GM19351 (cell line): ENCODE data around the gene MCTP2.

Experiments used
- ATAC-seq: cut with Tn5 transposase; IDR thresholded peaks from one replicate; pipeline ENCODE4 v1.9.1; 2021; ENCODE audit warnings: mild to moderate bottlenecking, moderate library complexity; ENCODE audit not compliant: unreplicated experiment

The MCTP2 gene, protein sequence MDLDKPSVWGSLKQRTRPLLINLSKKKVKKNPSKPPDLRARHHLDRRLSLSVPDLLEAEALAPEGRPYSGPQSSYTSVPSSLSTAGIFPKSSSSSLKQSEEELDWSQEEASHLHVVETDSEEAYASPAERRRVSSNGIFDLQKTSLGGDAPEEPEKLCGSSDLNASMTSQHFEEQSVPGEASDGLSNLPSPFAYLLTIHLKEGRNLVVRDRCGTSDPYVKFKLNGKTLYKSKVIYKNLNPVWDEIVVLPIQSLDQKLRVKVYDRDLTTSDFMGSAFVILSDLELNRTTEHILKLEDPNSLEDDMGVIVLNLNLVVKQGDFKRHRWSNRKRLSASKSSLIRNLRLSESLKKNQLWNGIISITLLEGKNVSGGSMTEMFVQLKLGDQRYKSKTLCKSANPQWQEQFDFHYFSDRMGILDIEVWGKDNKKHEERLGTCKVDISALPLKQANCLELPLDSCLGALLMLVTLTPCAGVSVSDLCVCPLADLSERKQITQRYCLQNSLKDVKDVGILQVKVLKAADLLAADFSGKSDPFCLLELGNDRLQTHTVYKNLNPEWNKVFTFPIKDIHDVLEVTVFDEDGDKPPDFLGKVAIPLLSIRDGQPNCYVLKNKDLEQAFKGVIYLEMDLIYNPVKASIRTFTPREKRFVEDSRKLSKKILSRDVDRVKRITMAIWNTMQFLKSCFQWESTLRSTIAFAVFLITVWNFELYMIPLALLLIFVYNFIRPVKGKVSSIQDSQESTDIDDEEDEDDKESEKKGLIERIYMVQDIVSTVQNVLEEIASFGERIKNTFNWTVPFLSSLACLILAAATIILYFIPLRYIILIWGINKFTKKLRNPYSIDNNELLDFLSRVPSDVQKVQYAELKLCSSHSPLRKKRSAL

DNA sequence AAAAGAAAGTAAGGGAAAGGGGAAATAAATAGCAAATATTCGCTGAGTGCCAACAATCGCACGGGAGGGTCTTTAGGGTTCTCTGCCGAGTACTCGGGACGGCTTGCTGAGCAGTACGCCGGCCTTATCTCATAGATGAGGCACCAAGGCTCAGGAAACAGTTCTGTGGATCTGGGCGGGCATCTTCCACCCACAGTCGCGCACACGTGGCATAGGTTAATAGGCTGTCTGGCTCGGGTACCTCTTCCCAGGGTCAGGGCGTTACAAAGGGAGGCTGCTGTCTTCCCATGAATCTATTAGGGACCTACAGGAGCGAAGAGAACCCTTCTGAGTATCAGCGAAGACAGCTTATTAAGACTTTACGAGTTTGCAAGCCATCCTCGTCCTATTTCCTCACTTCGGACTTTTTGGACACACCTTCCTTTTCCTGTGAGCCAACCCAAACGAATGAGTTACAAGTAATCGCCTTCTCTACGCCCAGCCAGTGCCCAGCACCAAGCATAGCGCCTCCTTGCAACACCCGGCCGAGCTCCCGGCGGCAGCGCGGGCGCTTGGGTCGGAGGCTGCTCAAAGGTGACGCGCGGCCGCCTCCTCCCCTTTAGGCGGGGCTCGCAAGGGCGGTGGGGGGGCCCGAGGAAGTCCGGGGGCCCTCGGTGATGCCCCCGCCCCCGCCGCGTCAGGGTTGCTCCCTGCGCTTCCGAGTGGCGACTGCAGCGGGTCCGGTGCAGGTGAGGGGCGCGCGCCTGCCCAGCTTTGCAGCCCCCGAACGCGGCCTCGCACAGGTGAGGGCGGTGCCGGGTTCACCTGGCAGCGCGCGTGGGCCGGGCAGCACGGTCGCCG lies at the start of gene MCTP2:
Gene MCTP2, plus strand, starts transcription at position 679 of the 840 bp plus-strand sequence. CDS start 66,705 bp downstream, outside the sequence.
- ATAC-seq: peak; percentile 52

DNA sequence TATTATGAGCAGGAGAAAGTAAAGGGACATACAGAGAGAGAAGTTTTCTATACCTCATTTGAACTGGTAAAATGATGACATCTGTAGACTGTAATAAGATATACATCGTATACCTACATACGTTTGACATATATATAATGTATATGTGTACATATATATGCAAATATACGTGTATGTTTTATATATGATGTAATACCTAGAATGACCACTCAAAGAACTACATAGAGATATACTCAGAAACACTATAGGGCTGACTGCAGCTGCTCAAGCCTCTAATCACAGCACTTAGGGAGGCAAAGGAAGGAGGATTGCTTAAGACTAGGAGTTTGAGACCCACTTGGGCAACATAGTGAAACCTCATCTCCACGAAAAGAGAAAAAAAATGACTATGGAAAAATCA lies 48.5 kb upstream of the MCTP2 start:
- peak; percentile 50 for ATAC-seq

DNA sequence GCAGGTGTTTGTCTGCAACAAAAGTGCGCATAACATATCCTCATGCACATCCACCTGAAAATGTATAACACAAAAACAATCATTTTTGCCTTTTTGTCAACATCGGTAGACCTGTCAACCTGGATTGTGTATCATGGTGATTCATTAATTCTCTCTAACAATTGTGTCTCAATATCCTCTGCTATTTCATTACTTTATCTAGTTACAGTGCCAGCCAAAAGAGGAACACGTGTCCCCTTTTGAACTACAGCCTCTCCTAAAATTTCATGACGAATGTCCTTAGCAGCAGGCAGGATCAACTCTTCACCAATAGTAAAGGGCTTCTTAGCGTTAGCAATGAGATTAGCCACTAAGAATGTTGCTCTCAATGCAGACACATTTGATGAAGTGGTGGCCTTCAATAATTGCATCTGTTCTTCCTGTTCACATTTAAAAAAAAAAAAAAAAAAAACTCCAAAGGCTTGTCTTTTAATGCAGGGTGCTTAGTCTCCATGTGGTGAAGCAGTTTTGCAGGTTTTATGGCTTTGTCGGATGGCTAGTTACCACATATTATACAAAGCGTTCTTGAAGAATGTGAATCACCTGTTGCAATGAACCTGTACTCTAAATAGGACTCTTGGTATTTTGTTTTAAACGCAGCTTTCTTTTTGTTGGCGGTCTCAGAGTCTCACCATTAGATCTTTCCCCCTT lies 45.7 kb upstream of the MCTP2 start:
- no peak for ATAC-seq

DNA sequence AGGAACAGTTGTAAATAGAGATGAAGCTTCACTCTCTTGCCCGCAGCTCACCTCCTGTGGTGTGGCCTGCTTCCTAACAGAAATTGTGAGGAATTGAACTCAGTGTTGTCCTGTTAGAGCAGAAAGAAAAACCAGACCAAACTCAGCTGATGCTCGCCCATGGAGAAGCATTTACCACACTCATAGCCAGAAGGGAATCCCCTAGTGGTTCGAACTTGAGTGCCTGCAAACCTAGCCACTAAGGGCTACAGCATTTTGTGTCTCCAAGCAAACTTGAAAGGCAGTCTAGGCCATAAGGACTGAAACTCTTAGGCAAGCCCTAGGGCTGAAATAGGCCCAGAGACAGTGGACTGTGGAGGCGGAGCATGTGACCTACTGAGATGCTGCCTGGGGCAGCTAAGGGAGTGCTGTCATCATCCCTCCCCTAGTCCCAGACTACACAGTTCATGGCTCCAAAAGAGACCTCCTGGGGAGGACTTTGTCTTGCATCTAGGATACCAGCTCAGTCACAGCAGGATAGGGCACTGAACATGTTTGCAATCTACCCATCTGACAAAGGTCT lies 44.5 kb upstream of the MCTP2 start:
- ATAC-seq: no peak

DNA sequence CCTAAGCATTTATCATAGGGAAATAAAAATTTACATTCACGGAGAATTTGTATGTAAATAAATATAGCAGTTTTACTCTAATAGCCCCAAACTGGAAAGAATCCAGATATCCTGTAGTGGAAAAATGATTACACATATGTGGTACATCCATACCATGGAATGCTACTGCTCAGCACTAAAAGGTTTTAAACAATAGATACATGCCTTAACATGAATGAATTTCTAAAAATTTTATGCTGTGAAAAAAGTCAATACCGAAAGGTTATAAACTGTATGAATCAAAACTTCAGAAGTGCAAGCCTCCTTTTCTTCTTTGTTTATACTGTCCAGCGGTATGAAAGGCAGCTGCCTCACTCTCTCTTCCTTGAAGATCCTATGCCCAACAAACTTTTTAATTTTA lies 37.5 kb upstream of the MCTP2 start:
- ATAC-seq: no peak

DNA sequence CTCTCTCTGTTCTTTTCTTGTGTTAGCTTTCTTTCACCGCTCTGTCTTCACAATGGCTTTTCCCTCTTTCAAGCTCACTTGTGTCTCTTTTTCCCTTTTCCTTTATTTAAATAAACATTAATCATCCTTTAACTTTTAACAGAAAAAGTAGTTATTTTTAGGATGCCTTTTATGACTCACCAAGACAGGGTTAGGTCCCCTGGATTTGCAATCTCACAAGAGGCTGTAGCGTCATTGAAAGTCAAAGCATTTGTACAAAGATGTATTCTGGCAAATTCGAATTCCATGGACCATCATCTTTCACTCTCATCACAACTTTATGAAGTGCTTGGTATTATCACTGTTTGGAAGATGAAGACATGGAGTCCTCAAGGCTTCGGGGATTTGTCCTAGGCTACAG lies 34.8 kb upstream of the MCTP2 start:
- ATAC-seq: no peak

DNA sequence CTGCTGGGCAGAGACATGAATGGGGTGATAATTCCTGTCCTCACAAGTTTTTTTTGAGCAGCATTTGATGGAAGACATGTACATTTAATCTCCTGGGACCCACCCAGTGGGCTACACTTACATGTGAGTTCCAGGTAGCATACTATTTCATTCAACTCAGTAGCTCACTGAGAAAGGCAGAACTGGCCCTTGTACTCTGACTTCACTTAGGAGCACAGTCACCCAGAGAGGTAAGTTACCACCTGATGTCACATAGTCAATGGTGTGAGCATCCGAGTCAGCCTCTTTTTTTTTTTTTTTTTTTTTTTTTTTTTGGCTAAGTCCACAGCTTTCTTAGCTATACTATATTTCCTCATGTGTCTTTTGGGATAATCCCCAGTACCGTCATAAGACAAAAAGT lies 32.7 kb upstream of the MCTP2 start:
- ATAC-seq: no peak

DNA sequence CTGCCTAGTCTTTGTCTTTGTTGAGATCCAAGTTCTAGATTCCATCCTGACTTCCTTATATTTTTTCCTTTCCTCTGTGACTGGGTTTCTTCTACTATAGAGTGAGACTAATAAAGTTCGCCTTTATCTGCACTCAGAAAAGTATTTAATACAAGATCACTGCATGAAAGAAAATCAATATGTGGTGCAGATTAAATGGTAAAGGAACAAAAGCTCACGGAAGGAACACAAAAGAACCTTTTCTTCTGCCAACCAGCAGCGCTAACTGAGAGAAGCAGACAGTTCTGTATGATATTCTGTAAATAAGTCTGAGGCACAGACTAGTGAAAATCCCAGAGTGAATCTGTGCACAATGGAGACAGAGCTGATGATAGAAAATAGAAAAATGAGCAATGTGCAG lies 31.6 kb upstream of the MCTP2 start:
- no peak for ATAC-seq

DNA sequence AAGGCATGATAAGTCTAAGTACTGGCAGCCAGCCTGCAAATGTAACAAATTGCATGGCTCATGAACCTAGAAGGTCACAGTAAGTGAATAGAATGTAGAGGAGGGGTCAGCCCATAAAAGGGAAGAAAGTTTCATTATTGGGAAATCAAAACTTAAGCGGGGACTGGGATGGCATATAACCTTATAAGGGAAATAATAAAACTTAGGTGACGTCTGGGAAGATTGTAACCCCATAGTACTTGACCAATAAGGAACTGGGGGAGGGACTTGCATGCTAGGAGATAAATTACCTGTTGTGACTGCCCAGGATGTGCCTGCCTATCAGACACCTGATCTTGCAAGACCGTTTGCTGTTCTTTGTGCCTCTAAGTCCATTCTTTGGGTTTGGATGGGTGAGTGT lies 28.1 kb upstream of the MCTP2 start:
- ATAC-seq: no peak

DNA sequence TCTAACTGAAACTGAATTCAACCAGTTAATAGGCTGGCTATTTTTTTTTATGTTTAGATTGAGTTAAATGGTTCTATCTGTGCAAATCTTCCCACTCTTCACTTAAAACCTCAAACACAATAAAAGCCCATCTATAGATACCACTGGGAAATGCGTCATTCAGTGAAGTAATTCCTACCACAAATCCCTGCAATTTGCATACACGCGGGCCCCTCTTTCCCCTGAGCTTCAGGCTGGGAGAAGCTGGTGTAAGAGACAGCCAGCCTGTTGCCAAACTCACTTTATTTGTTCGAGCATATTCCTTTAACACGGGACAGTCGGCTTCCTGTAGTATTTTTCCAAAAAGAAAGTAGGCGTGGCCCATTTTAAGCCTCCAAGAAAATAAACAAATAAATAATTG lies 26.0 kb upstream of the MCTP2 start:
- ATAC-seq: no peak

DNA sequence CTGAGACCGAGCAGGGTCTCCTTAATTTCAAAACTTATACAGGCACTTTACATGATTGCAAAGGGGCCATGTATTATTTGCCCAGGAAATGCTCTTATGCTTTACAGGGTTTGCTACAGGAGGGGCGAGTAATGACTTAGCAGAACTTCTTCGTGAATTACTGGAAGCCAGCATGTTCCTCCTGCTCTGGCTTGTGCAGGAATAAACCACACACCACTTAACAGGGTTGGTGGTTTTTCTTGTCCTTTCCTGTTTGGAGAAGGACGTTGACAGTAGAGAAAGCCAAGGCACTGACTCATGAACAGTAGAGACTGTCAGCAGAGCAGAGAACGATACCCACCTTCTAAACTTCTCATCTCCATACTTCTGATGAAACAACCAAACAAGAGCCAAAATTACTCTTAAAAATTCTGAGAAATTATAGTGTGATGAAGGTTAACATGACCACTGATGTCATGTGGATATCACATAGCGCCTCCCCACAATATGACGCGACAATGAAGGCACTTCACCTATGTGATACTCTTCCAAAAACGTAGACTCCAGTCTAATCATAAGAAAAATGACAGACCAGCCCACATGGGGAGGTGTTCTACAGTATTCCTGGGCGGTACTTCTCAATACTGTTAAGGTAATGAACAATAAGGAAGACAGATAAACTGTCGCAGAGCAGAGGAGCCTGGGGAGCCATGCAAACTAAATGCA lies 24.7 kb upstream of the MCTP2 start:
- no peak for ATAC-seq

DNA sequence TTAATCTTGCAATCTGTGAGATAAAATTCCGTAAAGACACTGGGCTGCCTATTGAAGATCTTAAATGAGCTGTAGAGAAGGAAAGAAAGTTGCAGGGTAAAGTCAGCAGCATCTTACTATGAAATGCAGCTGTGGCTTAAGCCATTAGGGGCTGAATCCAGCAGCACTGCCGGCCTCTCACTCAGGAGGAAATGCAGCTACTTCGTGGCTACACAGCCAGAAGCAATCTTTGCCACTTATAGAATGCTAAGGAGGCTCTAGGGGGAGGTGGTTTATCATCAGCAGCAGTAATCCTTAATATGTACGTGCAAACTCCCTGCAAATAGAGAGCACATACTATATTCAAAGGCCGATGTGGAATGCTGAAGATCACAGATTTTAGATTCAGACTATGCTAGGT lies 19.1 kb upstream of the MCTP2 start:
- no peak for ATAC-seq

DNA sequence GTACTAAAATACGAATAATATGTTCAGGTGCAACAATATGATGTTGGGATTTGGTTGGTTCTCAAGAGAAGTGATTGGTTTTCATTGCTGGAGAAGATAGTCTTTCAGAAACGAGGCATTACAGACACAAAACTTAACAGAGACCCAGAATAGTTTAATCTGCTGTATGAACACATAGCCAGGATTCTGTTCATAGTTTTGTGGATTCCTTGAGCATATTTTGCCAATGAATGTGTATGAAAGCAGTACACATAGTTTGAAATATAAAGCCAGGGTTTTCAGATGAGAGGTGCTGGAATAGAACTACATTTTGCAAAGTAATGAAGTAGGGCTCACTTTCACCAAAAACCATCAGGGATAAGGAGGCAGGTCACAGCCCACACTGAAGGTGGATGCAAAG lies 5.7 kb upstream of the MCTP2 start:
- ATAC-seq: no peak

DNA sequence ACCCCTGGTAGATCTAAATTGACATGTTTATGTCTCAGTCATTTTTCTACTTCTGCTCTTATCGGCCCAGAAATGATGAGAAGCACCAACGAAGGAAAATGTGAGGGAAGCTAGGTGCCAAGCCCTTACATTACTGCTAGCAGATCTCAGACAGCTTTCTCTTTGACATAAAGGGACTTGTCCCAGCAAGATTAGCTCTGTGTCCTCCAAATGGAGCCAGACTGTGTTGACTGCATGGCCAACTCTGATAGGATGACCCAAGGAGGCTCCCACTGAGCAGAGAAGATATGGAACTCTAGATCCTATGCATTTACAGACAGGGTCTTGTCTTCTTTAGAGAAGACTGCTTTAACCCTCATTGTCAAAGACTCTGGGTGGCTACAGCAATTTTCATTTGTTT lies 2.8 kb upstream of the MCTP2 start:
- ATAC-seq: no peak

DNA sequence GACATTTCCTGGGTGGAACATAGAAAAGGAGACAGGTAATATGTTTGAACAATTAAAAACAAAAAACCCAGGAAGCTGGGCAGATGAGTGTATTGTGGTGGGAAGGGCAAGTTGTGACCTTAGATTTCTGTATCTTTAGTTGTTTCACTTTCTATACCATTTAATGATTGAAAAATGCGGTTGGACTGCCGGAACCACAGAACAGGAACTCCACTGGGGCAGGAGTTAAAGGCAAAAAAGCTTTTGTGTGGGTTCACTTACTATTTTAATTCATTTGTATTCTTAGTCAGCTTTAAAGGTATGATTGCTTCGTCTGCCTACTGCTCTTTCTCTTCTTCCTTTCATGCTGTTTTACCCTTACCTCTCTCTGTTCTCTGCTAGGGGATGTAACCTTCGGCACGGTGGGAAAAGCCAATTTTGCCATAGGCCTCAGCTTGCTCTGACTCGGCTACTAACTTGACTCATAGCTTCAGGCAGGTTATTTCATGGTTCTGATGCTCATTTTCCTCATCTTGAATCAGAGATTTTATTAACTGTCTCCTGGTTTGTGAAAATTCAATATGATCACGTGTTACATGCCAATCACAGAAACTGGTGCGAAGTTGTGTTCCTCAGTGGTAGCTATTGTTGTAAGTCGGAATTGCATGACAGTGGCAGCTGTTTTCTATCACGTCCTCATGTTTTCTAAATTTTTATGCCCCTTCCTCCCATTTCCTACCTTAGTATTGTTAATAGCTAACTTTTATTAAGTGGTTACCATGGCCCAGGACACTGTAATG lies 1.6 kb upstream of the MCTP2 start:
- ATAC-seq: peak; percentile 78

DNA sequence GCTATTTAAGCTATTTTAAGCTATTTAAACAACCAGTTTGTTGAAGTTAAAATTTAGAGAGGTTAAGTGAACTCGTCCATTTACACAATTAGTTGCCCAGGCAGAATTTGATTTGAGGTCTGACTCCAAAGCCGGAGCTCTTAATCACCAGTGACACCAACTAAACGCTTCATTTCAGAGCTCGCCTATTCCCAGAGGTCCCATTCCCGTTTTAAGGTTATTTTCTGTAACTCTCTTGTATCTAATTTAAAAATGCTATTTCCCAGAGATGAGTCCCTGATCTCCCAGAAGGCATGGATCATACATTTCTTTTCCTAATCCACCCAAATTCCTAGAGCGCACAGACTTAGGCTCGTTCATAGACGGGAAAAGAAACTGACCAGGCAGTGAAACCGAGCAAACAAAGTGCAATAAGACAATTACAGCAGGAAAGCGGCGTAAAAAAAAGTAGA lies 904 bp upstream of the MCTP2 start:
- ATAC-seq: no peak

DNA sequence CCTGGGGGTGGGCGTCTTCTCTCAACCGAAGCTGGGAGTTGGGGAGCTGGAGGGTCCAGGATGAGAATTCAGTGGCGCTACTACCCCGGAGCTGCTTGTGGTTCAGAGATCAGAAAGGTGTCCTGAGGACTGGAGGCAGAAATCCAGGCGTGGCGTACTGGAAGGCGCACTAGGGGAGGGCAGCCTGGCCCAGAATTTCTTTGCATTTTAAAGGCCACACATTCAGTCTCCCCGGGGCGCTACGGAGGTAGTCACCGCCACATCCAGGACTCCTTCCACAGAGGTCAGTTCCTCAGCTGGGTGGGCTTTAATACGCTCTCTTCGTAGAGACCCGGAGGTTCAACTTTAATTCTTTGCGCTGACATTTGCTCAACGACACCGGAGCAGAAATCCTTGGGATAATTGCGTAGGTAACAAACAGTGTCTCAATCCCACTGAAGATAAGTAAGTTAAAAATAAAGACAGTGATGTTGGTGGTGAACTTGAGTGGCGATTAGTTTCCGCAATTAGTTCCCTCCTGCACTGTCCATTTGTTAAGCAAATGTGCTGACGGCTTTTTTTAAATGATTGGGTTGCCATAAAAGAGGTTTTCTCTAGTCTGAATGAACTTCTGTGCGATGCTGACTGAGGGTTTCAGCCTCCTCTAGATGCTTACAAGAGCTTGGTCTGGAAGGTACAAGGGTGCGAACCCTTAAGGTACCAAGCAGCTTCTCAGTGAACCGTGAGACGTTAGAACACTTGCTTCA lies 535 bp downstream of the MCTP2 start:
- peak; percentile 4 for ATAC-seq

DNA sequence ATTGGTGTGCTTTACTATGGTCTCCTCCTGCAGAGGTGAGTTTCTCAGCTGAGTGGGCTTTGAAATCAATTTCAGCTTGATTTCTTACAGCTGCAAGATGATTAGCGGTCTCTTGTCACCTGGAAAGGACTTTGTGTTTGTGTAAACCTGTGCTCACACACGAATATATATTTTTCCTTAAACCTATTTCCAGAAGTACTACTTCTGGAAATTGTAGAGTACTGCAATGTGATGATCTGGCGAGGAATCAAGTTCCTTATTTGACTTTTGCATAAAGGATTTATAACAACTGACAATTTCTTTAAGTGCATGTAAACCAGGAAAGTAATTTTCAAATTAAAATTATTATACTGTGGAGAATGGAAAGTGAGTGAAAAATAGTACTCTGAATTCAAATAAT lies 2.1 kb downstream of the MCTP2 start:
- no peak for ATAC-seq
